Measurements from ENCODE around the gene LETM1.

DNA sequence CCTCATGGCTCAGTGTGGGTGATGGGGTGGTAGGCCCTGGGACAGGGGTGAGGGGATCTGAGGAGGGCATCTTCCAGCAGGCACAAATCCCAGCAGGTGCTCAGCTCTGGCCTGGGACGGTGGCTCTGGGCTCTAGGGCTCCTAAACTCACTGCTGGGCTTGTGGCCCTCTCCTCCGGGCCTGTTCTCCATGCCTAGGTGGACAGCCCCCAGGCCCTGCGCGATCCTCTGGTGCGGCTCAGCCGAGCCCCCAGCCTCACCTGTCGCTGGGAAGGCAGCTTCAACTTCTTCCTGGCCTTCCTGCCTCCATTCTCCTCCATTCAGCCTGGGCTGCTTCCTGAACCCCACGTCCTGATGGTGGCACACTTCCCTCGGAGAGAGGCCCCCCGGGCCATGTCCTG, 82.2 kb downstream of the LETM1 start:
- TF ChIP-seq, protein P1, sequence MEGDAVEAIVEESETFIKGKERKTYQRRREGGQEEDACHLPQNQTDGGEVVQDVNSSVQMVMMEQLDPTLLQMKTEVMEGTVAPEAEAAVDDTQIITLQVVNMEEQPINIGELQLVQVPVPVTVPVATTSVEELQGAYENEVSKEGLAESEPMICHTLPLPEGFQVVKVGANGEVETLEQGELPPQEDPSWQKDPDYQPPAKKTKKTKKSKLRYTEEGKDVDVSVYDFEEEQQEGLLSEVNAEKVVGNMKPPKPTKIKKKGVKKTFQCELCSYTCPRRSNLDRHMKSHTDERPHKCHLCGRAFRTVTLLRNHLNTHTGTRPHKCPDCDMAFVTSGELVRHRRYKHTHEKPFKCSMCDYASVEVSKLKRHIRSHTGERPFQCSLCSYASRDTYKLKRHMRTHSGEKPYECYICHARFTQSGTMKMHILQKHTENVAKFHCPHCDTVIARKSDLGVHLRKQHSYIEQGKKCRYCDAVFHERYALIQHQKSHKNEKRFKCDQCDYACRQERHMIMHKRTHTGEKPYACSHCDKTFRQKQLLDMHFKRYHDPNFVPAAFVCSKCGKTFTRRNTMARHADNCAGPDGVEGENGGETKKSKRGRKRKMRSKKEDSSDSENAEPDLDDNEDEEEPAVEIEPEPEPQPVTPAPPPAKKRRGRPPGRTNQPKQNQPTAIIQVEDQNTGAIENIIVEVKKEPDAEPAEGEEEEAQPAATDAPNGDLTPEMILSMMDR (IDR thresholded peaks at IDR 0.05 in 8 of 11, conservative IDR thresholded peaks at IDR 0.05 in 3 of 11) = no peak
- TF ChIP-seq POLR2A (IDR thresholded peaks at IDR 0.05) (no peak), POLR2AphosphoS5 (IDR thresholded peaks at IDR 0.05) (no peak)
